SU-DHL-6 (cell line): ENCODE results near the gene ARMH4.

Experiments used
- EZH2phosphoT487 ChIP-seq: fragments of 200-600 bp; sonication (generic), shearing (Covaris generic); conservative IDR thresholded peaks from 2 replicates; pipeline ENCODE4 v1.6.1; 2018; ENCODE audit warnings: mild to moderate bottlenecking, antibody characterized with exemption, low read length, moderate library complexity, mixed read lengths
- TF ChIP-seq, protein P1 (sequence below): fragments of 200-600 bp; sonication (generic); IDR thresholded peaks from one replicate; pipeline ENCODE4 v1.5.1; 2017; ENCODE audit warnings: antibody characterized with exemption, mild to moderate bottlenecking, low read length, moderate library complexity; ENCODE audit not compliant: insufficient read depth, poor library complexity, severe bottlenecking

DNA sequence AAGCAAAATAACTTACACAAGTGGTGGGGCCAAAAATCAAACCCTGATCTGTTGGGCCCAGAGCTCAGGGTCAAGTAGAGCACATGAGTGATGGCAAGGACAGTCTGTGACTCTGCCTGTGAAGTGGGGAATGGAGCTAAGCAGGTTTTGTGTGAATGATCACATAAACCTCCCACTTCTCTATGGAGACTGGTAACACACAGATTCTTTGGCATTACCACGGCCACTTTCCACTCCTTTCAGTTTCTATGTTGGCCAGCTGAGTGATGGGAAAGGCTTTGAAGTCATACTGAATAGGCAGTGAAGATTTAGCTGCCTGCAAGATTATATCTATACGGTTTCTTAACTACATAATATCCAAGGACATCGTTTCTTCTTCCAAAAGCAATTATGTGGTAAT lies 97.9 kb downstream of the ARMH4 start:
- TF ChIP-seq, protein P1, sequence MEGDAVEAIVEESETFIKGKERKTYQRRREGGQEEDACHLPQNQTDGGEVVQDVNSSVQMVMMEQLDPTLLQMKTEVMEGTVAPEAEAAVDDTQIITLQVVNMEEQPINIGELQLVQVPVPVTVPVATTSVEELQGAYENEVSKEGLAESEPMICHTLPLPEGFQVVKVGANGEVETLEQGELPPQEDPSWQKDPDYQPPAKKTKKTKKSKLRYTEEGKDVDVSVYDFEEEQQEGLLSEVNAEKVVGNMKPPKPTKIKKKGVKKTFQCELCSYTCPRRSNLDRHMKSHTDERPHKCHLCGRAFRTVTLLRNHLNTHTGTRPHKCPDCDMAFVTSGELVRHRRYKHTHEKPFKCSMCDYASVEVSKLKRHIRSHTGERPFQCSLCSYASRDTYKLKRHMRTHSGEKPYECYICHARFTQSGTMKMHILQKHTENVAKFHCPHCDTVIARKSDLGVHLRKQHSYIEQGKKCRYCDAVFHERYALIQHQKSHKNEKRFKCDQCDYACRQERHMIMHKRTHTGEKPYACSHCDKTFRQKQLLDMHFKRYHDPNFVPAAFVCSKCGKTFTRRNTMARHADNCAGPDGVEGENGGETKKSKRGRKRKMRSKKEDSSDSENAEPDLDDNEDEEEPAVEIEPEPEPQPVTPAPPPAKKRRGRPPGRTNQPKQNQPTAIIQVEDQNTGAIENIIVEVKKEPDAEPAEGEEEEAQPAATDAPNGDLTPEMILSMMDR: no peak
- TF ChIP-seq EZH2phosphoT487: no peak
